HG03097 (cell line): Measurements from ENCODE around the gene NAALADL2.
"Not testable (repeated sequence)": the region's sequence is repeated elsewhere in the genome, so short reads cannot be mapped to it uniquely, and the experiment has no call there.

Experiments used
- ATAC-seq: cut with Tn5 transposase; IDR thresholded peaks from one replicate; pipeline ENCODE4 v1.9.1; 2021; ENCODE audit not compliant: unreplicated experiment, low FRiP score

The NAALADL2 gene

GRCh38 chr3:175247629-175248028, 388.5 kb downstream of the NAALADL2 start:
- no peak for ATAC-seq

- ATAC-seq: no peak
Observed at GRCh38 chr3:175248832-175249231, 389.7 kb downstream of the NAALADL2 start.

GRCh38 chr3:175255698-175256097, 396.6 kb downstream of the NAALADL2 start:
- ATAC-seq: no peak

GRCh38 chr3:175257123-175257522, 398.0 kb downstream of the NAALADL2 start:
- ATAC-seq: no peak

GRCh38 chr3:175258763-175259162, 399.6 kb downstream of the NAALADL2 start:
- ATAC-seq: no peak

GRCh38 chr3:175260145-175260794, 401.1 kb downstream of the NAALADL2 start:
- no peak for ATAC-seq

GRCh38 chr3:175266478-175266877, 407.3 kb downstream of the NAALADL2 start:
- no peak for ATAC-seq

GRCh38 chr3:175267121-175267531, 408.0 kb downstream of the NAALADL2 start:
- no peak for ATAC-seq

- no peak for ATAC-seq
Observed at GRCh38 chr3:175267561-175267960, 408.4 kb downstream of the NAALADL2 start.

- ATAC-seq: no peak
Observed at GRCh38 chr3:175269394-175269793, 410.3 kb downstream of the NAALADL2 start.

- ATAC-seq: no peak
Observed at GRCh38 chr3:175270198-175270837, 411.2 kb downstream of the NAALADL2 start.

GRCh38 chr3:175270866-175271265, 411.7 kb downstream of the NAALADL2 start:
- no peak for ATAC-seq

GRCh38 chr3:175271465-175271864, 412.3 kb downstream of the NAALADL2 start:
- not testable (repeated sequence) for ATAC-seq

- no peak for ATAC-seq
Observed at GRCh38 chr3:175272392-175272791, 413.3 kb downstream of the NAALADL2 start.

- no peak for ATAC-seq
Observed at GRCh38 chr3:175273573-175273972, 414.4 kb downstream of the NAALADL2 start.

- ATAC-seq: no peak
Observed at GRCh38 chr3:175274056-175274455, 414.9 kb downstream of the NAALADL2 start.

GRCh38 chr3:175274474-175275218, 415.5 kb downstream of the NAALADL2 start:
- no peak for ATAC-seq

GRCh38 chr3:175278680-175279079, 419.5 kb downstream of the NAALADL2 start:
- ATAC-seq: no peak

GRCh38 chr3:175279457-175279856, 420.3 kb downstream of the NAALADL2 start:
- ATAC-seq: no peak

GRCh38 chr3:175279911-175280310, 420.8 kb downstream of the NAALADL2 start:
- ATAC-seq: no peak

GRCh38 chr3:175287361-175287963, 428.3 kb downstream of the NAALADL2 start:
- peak; percentile 73 for ATAC-seq
